BJ (cell line): ENCODE data around the gene TNIK. TPM values are rescaled to one million over a fixed set of nuclear protein-coding genes. Genes with fewer than 3 reads are reported as not detected.
"Not testable (repeated sequence)": the region's sequence is repeated elsewhere in the genome, so short reads cannot be mapped to it uniquely, and the experiment has no call there.

Experiments used
- CTCF ChIA-PET: fragments of 350-600 bp; formaldehyde crosslinking; extraction: SDS; loops from one replicate; lab custom pipeline; 2021; ENCODE audit warnings: antibody characterized with exemption, inconsistent platforms; lab: Yijun Ruan, JAX
- POLR2A ChIA-PET: fragments of 300-600 bp; sonication (Branson Sonifier 250); formaldehyde crosslinking; extraction: SDS; loops from one replicate; lab custom pipeline; 2021; ENCODE audit warnings: antibody characterized with exemption; lab: Charles Lee
- DNase-seq: peaks from one replicate; pipeline ENCODE4 v3.0.0-alpha.2; 2011; ENCODE audit warnings: low read depth
- H3K27me3 ChIP-seq: 2 replicates; pipeline ENCODE4 v1.6.0; 2011; ENCODE audit warnings: low read length; ENCODE audit not compliant: control insufficient read depth, insufficient read depth
- H3K36me3 ChIP-seq: 2 replicates; pipeline ENCODE4 v1.5.1; 2011; ENCODE audit warnings: low read length; ENCODE audit not compliant: control insufficient read depth, insufficient read depth
- H3K4me3 ChIP-seq: 2 replicates; pipeline ENCODE4 v1.5.1; 2011; ENCODE audit warnings: low read depth, mild to moderate bottlenecking, control low read depth, low read length
- polyA plus RNA-seq: library from polyadenylated mRNA; depleted of rRNA; stranded (reverse); fragments of >200 nt; gene quantifications from 2 replicates; pipeline ENCODE4 v1.2.3, GENCODE V29; 2011
- TF ChIP-seq, protein P1 (sequence below): IDR thresholded peaks from 2 replicates; pipeline ENCODE4 v1.5.1; 2011; ENCODE audit warnings: low read depth, mild to moderate bottlenecking, control low read depth, inconsistent platforms, low read length, moderate library complexity; ENCODE audit not compliant: insufficient read depth

The TNIK gene
- polyA plus RNA-seq, 1 experiment = 2.1 TPM

DNA sequence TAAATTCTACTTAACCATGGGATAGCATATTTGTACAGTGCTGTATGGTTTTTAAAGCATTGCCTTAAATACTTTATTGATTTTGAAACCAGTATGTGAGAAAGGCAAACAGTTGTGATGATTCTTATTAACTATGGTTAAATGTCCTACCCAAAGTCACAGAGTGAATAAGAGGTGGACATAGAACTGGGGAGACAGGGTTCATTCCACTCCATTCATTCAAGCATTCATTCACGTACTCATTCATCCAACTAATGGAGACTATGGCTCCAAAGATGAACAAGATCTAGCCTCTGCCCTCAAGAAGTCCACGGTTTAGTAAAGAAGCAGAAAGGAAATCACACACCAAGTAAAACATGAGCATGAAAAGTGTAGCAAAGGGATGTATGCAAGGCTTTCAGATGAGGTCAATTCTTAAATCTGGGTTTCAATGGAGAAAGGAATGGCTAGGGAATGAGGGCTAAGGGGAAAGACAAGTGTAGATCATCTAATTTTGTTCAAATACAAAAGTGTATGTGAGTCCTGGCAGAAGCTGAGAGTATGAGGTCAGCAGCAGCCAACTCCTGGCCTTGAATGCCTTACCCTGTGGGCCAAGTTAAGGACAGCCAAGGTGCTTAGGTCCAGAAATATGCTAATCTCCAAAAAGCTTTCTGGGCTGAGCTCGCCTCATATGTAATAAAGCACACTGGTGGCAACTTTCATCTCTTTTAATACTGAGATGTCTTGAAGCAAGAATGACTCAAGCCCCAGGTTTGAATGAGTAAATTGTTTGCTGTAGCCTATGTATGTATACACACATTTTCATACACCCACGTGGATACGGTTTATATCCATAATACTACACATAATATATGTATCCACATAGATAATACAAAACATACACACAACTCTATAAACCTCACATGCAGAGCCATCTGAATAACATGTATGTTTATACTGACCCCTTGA is 4.3 kb downstream of the TNIK start:
- CTCF ChIA-PET = no interaction called here
- no peak for DNase-seq
- TF ChIP-seq, protein P1, sequence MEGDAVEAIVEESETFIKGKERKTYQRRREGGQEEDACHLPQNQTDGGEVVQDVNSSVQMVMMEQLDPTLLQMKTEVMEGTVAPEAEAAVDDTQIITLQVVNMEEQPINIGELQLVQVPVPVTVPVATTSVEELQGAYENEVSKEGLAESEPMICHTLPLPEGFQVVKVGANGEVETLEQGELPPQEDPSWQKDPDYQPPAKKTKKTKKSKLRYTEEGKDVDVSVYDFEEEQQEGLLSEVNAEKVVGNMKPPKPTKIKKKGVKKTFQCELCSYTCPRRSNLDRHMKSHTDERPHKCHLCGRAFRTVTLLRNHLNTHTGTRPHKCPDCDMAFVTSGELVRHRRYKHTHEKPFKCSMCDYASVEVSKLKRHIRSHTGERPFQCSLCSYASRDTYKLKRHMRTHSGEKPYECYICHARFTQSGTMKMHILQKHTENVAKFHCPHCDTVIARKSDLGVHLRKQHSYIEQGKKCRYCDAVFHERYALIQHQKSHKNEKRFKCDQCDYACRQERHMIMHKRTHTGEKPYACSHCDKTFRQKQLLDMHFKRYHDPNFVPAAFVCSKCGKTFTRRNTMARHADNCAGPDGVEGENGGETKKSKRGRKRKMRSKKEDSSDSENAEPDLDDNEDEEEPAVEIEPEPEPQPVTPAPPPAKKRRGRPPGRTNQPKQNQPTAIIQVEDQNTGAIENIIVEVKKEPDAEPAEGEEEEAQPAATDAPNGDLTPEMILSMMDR = no peak
- Histone ChIP-seq H3K4me3 (no peak overlapping the region), H3K27me3 (no peaks in the 10 kb centered on the region), H3K36me3 (no peaks in the 10 kb centered on the region)
- POLR2A ChIA-PET = no interaction called here

DNA sequence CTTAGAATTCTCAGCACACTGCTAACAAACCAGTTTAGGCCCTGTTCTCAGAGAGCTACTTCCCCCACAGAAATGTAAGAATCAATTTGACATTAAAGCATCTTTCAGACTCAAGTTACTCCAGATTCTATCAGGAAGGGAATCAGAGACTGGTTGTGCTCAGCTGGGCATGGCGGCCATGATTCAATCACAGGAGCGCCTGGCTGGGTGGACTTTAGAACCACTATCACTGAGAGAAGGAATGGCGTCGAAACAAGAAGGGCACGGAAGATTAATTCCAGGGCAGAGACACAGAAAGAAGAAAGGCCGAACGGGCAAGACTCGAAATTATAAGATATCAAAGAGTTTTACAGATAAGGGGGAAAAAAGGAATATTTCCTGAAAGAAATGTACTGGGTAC is 6.2 kb downstream of the TNIK start:
- ChIA-PET CTCF (interaction anchor here (0.7 to 1.3 kb wide), 2 partner anchors 11 to 320 kb away, joined by 3 to 4 read pairs; no protein-coding TSS in a partner anchor), POLR2A (no interaction called here)
- DNase-seq = no peak
- TF ChIP-seq, protein P1 = no peak
- H3K27me3 ChIP-seq = no peaks in the 10 kb centered on the region
- no peak overlapping the region for H3K4me3 ChIP-seq
- no peaks in the 10 kb centered on the region for H3K36me3 ChIP-seq

- DNase-seq = no peak
- no peak overlapping the region for H3K4me3 ChIP-seq
- ChIA-PET POLR2A (no interaction called here), CTCF (interaction anchor here (0.7 to 1.3 kb wide), 2 partner anchors 10 to 319 kb away, joined by 3 to 4 read pairs; no protein-coding TSS in a partner anchor)
- no peaks in the 10 kb centered on the region for H3K36me3 ChIP-seq
- no peaks in the 10 kb centered on the region for H3K27me3 ChIP-seq
- TF ChIP-seq, protein P1 = peak; percentile 29; the same call in 1 of the 2 replicates
Measured at GRCh38 chr3:171453180-171453886, 6.9 kb downstream of the TNIK start.

- TF ChIP-seq, protein P1 = no peak
- no peak for DNase-seq
- ChIA-PET POLR2A (no interaction called here), CTCF (interaction anchor here (0.6 to 1.8 kb wide), 3 partner anchors 12 to 225 kb away, joined by 3 to 5 read pairs (median 4); no protein-coding TSS in a partner anchor)
- Histone ChIP-seq H3K36me3 (no peaks in the 10 kb centered on the region), H3K27me3 (no peaks in the 10 kb centered on the region), H3K4me3 (no peak overlapping the region)
Measured at GRCh38 chr3:171452328-171452727, 7.9 kb downstream of the TNIK start.

DNA sequence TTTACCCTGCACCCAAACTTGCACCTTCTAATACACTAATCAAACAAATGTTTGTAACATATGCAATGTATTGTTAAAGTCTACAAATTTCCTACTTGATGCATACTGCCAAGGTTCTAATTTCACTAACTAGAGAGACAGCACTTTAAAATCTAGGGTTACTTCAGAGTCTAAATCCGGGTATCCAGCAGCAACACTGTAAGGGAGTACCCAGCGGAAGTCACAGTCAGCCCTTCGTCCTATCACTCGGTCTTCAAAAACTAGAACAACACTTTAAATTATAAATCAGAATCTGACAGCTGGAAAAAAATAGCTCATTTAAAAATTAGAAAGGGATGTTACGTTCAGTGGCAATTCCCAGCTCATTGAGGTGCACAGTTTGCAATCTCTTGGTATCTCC is 8.3 kb downstream of the TNIK start:
- DNase-seq = no peak
- ChIA-PET CTCF (interaction anchor here (0.6 to 1.8 kb wide), 3 partner anchors 11 to 225 kb away, joined by 3 to 5 read pairs (median 4); no protein-coding TSS in a partner anchor), POLR2A (interaction anchor here (0.6 kb wide), 1 partner anchor 23 kb away, joined by 12 read pairs; no protein-coding TSS in a partner anchor)
- TF ChIP-seq, protein P1 = no peak
- Histone ChIP-seq H3K36me3 (no peaks in the 10 kb centered on the region), H3K4me3 (no peak overlapping the region), H3K27me3 (no peaks in the 10 kb centered on the region)

GRCh38 chr3:171447579-171447891 is 12.7 kb downstream of the TNIK start:
- not testable (repeated sequence) for H3K4me3 ChIP-seq, H3K36me3 ChIP-seq, H3K27me3 ChIP-seq, DNase-seq
- POLR2A ChIA-PET = interaction anchor here (0.7 kb wide), 1 partner anchor 51 kb away, joined by 5 read pairs; no protein-coding TSS in a partner anchor
- CTCF ChIA-PET = interaction anchor here (0.6 kb wide), 1 partner anchor 11 kb away, joined by 3 read pairs; no protein-coding TSS in a partner anchor
